WTC11 (cell line): ENCODE data around the gene FBXO22. TPM values are rescaled to one million over a fixed set of nuclear protein-coding genes. Genes with fewer than 3 reads are reported as not detected.

Experiments used
- ATAC-seq: fragments of 200-7000 bp; cut with Tn5 transposase; 2 replicates; pipeline ENCODE4 v1.10.0; 2021; ENCODE audit warnings: mild to moderate bottlenecking, moderate library complexity
- CTCF ChIA-PET: fragments of 300-600 bp; sonication (Branson Sonifier 250); formaldehyde crosslinking; loops from one replicate; lab custom pipeline; 2021; ENCODE audit warnings: antibody characterized with exemption; lab: Charles Lee
- POLR2A ChIA-PET: fragments of 350-600 bp; sonication (Branson Sonifier 250); formaldehyde crosslinking; loops from one replicate; lab custom pipeline; 2021; ENCODE audit warnings: antibody characterized with exemption; lab: Charles Lee
- DNase-seq: peaks from one replicate; pipeline ENCODE4 v3.0.0; 2021; ENCODE audit warnings: low spot score
- H3K27ac Mint-ChIP-seq: 2 replicates; pipeline ENCODE4 v1.8.0; 2021; ENCODE audit warnings: mixed read lengths
- H3K27me3 Mint-ChIP-seq: 2 replicates; pipeline ENCODE4 v1.8.0; 2021; ENCODE audit warnings: low read depth, mild to moderate bottlenecking, moderate library complexity, mixed read lengths
- H3K36me3 Mint-ChIP-seq: 2 replicates; pipeline ENCODE4 v1.8.0; 2021; ENCODE audit warnings: mixed read lengths
- H3K4me1 Mint-ChIP-seq: 2 replicates; pipeline ENCODE4 v1.8.0; 2022; ENCODE audit warnings: mixed read lengths
- H3K4me3 Mint-ChIP-seq: 2 replicates; pipeline ENCODE4 v1.8.0; 2021; ENCODE audit warnings: mild to moderate bottlenecking, moderate library complexity, mixed read lengths
- H3K9me3 Mint-ChIP-seq: 2 replicates; pipeline ENCODE4 v1.8.0; 2021; ENCODE audit warnings: mixed read lengths
- AR ChIP-seq: fragments of 250-450 bp; sonication (Bioruptor Pico); IDR thresholded peaks from 2 replicates; pipeline ENCODE4 v1.9.0; 2021; ENCODE audit warnings: mild to moderate bottlenecking
- ATF3 ChIP-seq: sonication (generic); formaldehyde crosslinking; conservative IDR thresholded peaks from 2 replicates; pipeline ENCODE4 v1.8.1; 2022; ENCODE audit warnings: mild to moderate bottlenecking, missing genetic modification reagents
- CREM ChIP-seq: sonication (generic); formaldehyde crosslinking; IDR thresholded peaks from 2 replicates; pipeline ENCODE4 v1.8.1; 2022; ENCODE audit warnings: mild to moderate bottlenecking, missing genetic modification reagents, moderate library complexity
- CTCF ChIP-seq: fragments of 200-600 bp; IDR thresholded peaks from 2 replicates; pipeline ENCODE4 v1.8.0; 2022; ENCODE audit warnings: antibody characterized with exemption
- E2F1 ChIP-seq: sonication (generic); formaldehyde crosslinking; IDR thresholded peaks from 2 replicates; pipeline ENCODE4 v1.8.0; 2022; ENCODE audit warnings: mild to moderate bottlenecking, missing genetic modification reagents
- ELF4 ChIP-seq: sonication (generic); formaldehyde crosslinking; IDR thresholded peaks from 2 replicates; pipeline ENCODE4 v1.8.1; 2022; ENCODE audit warnings: low read depth, mild to moderate bottlenecking, moderate library complexity, missing genetic modification reagents
- ESRRA ChIP-seq: sonication (generic); formaldehyde crosslinking; IDR thresholded peaks from 2 replicates; pipeline ENCODE4 v1.8.1; 2022; ENCODE audit warnings: mild to moderate bottlenecking, missing genetic modification reagents, borderline replicate concordance
- ETV6 ChIP-seq: sonication (generic); formaldehyde crosslinking; IDR thresholded peaks from 2 replicates; pipeline ENCODE4 v1.8.1; 2022; ENCODE audit warnings: mild to moderate bottlenecking, missing genetic modification reagents
- GABPB1 ChIP-seq: sonication (generic); formaldehyde crosslinking; IDR thresholded peaks from 2 replicates; pipeline ENCODE4 v1.8.1; 2023; ENCODE audit warnings: mild to moderate bottlenecking, missing genetic modification reagents
- HMGXB4 ChIP-seq: sonication (generic); formaldehyde crosslinking; IDR thresholded peaks from 2 replicates; pipeline ENCODE4 v1.8.1; 2023; ENCODE audit warnings: mild to moderate bottlenecking, moderate library complexity, missing genetic modification reagents
- KAT7 ChIP-seq: sonication (generic); formaldehyde crosslinking; IDR thresholded peaks from 2 replicates; pipeline ENCODE4 v1.8.1; 2023; ENCODE audit warnings: missing genetic modification reagents, mild to moderate bottlenecking, borderline replicate concordance
- MYBL2 ChIP-seq: sonication (generic); formaldehyde crosslinking; IDR thresholded peaks from 2 replicates; pipeline ENCODE4 v1.8.1; 2023; ENCODE audit warnings: mild to moderate bottlenecking, moderate library complexity, missing genetic modification reagents
- NFATC4 ChIP-seq: fragments of 250-450 bp; sonication (Bioruptor Pico); IDR thresholded peaks from 2 replicates; pipeline ENCODE4 v1.9.0; 2021; ENCODE audit warnings: mild to moderate bottlenecking
- OVOL2 ChIP-seq: fragments of 250-450 bp; sonication (Bioruptor Pico); IDR thresholded peaks from 2 replicates; pipeline ENCODE4 v1.9.0; 2021; ENCODE audit warnings: mild to moderate bottlenecking, borderline replicate concordance
- SMAD3 ChIP-seq: sonication (generic); formaldehyde crosslinking; IDR thresholded peaks from 2 replicates; pipeline ENCODE4 v1.8.0; 2022; ENCODE audit warnings: missing genetic modification reagents, mild to moderate bottlenecking, borderline replicate concordance
- SMAD4 ChIP-seq: sonication (generic); formaldehyde crosslinking; IDR thresholded peaks from 2 replicates; pipeline ENCODE4 v1.8.0; 2022; ENCODE audit warnings: mild to moderate bottlenecking, missing genetic modification reagents
- SOX15 ChIP-seq: fragments of 250-450 bp; sonication (Bioruptor Pico); IDR thresholded peaks from 2 replicates; pipeline ENCODE4 v1.9.0; 2021; ENCODE audit warnings: mild to moderate bottlenecking
- SP1 ChIP-seq: sonication (generic); formaldehyde crosslinking; conservative IDR thresholded peaks from 2 replicates; pipeline ENCODE4 v1.8.1; 2022; ENCODE audit warnings: missing genetic modification reagents
- ZMAT4 ChIP-seq: fragments of 250-450 bp; sonication (Bioruptor Pico); IDR thresholded peaks from 2 replicates; pipeline ENCODE4 v1.9.0; 2021; ENCODE audit warnings: mild to moderate bottlenecking
- total RNA-seq: library from RNA; stranded (reverse); gene quantifications from 3 replicates; pipeline ENCODE4 v1.2.3, GENCODE V29; 2021

The FBXO22 gene
- total RNA-seq, 1 experiment from 2014 or later, result 95.7 TPM

- Mint-ChIP-seq H3K36me3 (peaks cover 4% of the 10 kb centered on the region; the same call in 1 of the 2 replicates), H3K27ac (no peak overlapping the region), H3K27me3 (no peaks in the 10 kb centered on the region), H3K4me1 (peaks cover 10% of the 10 kb centered on the region), H3K9me3 (peaks cover 14% of the 10 kb centered on the region), H3K4me3 (no peak overlapping the region)
- POLR2A ChIA-PET, result no interaction called here
- DNase-seq (no peak), ATAC-seq (no peak)
- no peak for TF ChIP-seq OVOL2 (CRISPR knock-in tag)
- no peak for TF ChIP-seq CTCF
- TF ChIP-seq HMGXB4 (CRISPR knock-in tag), result no peak
- no peak for TF ChIP-seq ATF3 (CRISPR knock-in tag)
- TF ChIP-seq AR (CRISPR knock-in tag), result no peak
- TF ChIP-seq NFATC4 (CRISPR knock-in tag), result no peak
- no peak for TF ChIP-seq ETV6
- no peak for TF ChIP-seq SOX15 (CRISPR knock-in tag)
- TF ChIP-seq E2F1 (CRISPR knock-in tag), result no peak
- TF ChIP-seq ELF4 (CRISPR knock-in tag), result no peak
- no peak for TF ChIP-seq MYBL2
- no peak for TF ChIP-seq SMAD3 (CRISPR knock-in tag)
- no peak for TF ChIP-seq SMAD4
- TF ChIP-seq GABPB1 (CRISPR knock-in tag), result no peak
- TF ChIP-seq ESRRA (CRISPR knock-in tag), result no peak
- no peak for TF ChIP-seq CREM (CRISPR knock-in tag)
- no peak for TF ChIP-seq KAT7 (CRISPR knock-in tag)
- no peak for TF ChIP-seq ZMAT4 (CRISPR knock-in tag)
- TF ChIP-seq SP1, result no peak
- CTCF ChIA-PET, result interaction anchor here (1.0 to 1.4 kb wide), 2 partner anchors 150 to 180 kb away, joined by 4 read pairs; no protein-coding TSS in a partner anchor
Observed at GRCh38 chr15:75989875-75990274, 86.2 kb downstream of the FBXO22 start.

Other genes starting within 250 kb of the FBXO22 start
- 2.9 to 3.6 TPM (median 3.6 TPM) in 3 replicates for gene CSPG4, start 191.0 kb upstream of the FBXO22 start, total RNA-seq
- 26.1 to 28.2 TPM (median 27.0 TPM) in 3 replicates for gene UBE2Q2, start 60.4 kb upstream of the FBXO22 start, total RNA-seq
- gene NRG4, start 108.5 kb downstream of the FBXO22 start, total RNA-seq, result 0.18 to 0.55 TPM in 2 of 3 replicates, not detected in the other
- gene TMEM266, start 156.1 kb downstream of the FBXO22 start, total RNA-seq, result 5.6 to 8.6 TPM (median 6.2 TPM) in 3 replicates